Measurements from ENCODE around the gene MS4A5.
A peak's percentile ranks its signal among the peaks of the same experiment; 100 is the strongest.
"Not testable (repeated sequence)": the region's sequence is repeated elsewhere in the genome, so short reads cannot be mapped to it uniquely, and the experiment has no call there.

The MS4A5 gene

DNA sequence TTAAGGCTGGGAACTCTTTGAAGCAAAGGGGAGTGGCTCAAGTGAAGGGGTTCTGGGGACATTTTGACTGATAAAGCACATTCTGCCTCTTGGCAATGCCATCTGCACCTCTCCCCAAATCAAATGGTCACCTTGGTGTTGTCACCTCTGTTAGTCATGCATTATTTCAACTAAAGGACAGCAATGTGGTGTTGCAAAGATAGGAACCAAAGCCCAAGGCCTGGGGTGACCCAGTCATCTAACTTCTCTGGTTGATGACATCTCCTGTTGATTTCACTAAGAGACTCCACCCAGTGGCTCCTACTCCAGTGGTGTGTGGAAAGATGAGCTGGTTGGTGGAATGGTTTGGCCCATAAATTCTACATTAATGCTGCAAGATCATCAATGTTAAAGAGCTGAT lies 18.5 kb downstream of the MS4A5 start:
- H3K4me1 ChIP-seq (ENCODE audit: control insufficient read depth, low read length) = peaks cover 62% of the 10 kb centered on the region
- TF ChIP-seq EZH2phosphoT487 (IDR thresholded peaks at IDR 0.05; ENCODE audit: borderline replicate concordance, low read length) (no peak), CTCF (IDR thresholded peaks at IDR 0.05; ENCODE audit: low read depth, low read length, poor library complexity, severe bottlenecking) (no peak)
- H3K9me2 ChIP-seq (replicated peaks; ENCODE audit: control insufficient read depth, low read length) = no peaks in the 10 kb centered on the region

GRCh38 chr11:60451185-60451584 lies 21.8 kb downstream of the MS4A5 start:
- not testable (repeated sequence) for H3K4me2 ChIP-seq (ENCODE audit: low read length); H3K9me2 ChIP-seq (replicated peaks; ENCODE audit: control insufficient read depth, low read length); H3K27me3 ChIP-seq (ENCODE audit: control insufficient read depth, low read length); H3K4me3 ChIP-seq (ENCODE audit: low read length); H3K9me3 ChIP-seq (ENCODE audit: control insufficient read depth, insufficient read depth, low read length); H4K20me1 ChIP-seq (ENCODE audit: control insufficient read depth, insufficient read depth, low read depth, low read length); H3K27ac ChIP-seq (ENCODE audit: low read depth, low read length)
- H3K79me2 ChIP-seq (ENCODE audit: control insufficient read depth, low read length) = peaks cover 18% of the 10 kb centered on the region
- peaks cover 62% of the 10 kb centered on the region for H3K4me1 ChIP-seq (ENCODE audit: control insufficient read depth, low read length)
- H3F3A ChIP-seq (ENCODE audit: control insufficient read depth, insufficient read depth) = peaks cover 28% of the 10 kb centered on the region
- H3K36me3 ChIP-seq (ENCODE audit: control insufficient read depth, low read length) = peaks cover 23% of the 10 kb centered on the region

More for the DNA sequence above, 18.5 kb downstream of the MS4A5 start:
- no peaks in the 10 kb centered on the region for H3K27me3 ChIP-seq (ENCODE audit: control insufficient read depth, low read length)
- no peaks in the 10 kb centered on the region for H3K79me2 ChIP-seq (ENCODE audit: control insufficient read depth, low read length)
- H3K9me3 ChIP-seq (ENCODE audit: control insufficient read depth, insufficient read depth, low read length) = peaks cover 6% of the 10 kb centered on the region; the same call in 1 of the 2 replicates
- H3K36me3 ChIP-seq (ENCODE audit: control insufficient read depth, low read length) = no peaks in the 10 kb centered on the region
- H3K4me3 ChIP-seq (ENCODE audit: low read length) = no peak overlapping the region
- no peaks in the 10 kb centered on the region for H4K20me1 ChIP-seq (ENCODE audit: control insufficient read depth, insufficient read depth, low read depth, low read length)
- H3K27ac ChIP-seq (ENCODE audit: low read depth, low read length) = no peak overlapping the region
- no peak overlapping the region for H3K4me2 ChIP-seq (ENCODE audit: low read length)
- peaks cover 11% of the 10 kb centered on the region for H3F3A ChIP-seq (ENCODE audit: control insufficient read depth, insufficient read depth)

- Histone ChIP-seq H3K4me3 (ENCODE audit: low read length) (peak overlapping the region; percentile 81), H3K36me3 (ENCODE audit: control insufficient read depth, low read length) (peaks cover 53% of the 10 kb centered on the region), H3F3A (ENCODE audit: control insufficient read depth, insufficient read depth) (peaks cover 21% of the 10 kb centered on the region), H3K27me3 (ENCODE audit: control insufficient read depth, low read length) (no peaks in the 10 kb centered on the region), H3K79me2 (ENCODE audit: control insufficient read depth, low read length) (peaks cover 49% of the 10 kb centered on the region), H3K4me2 (ENCODE audit: low read length) (peak overlapping the region; percentile 93), H3K27ac (ENCODE audit: low read depth, low read length) (peak overlapping the region; percentile 98), H3K9me3 (ENCODE audit: control insufficient read depth, insufficient read depth, low read length) (peaks cover 4% of the 10 kb centered on the region; the same call in 1 of the 2 replicates), H3K4me1 (ENCODE audit: control insufficient read depth, low read length) (peaks cover 52% of the 10 kb centered on the region), H4K20me1 (ENCODE audit: control insufficient read depth, insufficient read depth, low read depth, low read length) (0 out of 2 replicates have a peak, but pooled peaks cover 3% of the 10 kb centered on the region), H3K9me2 (replicated peaks; ENCODE audit: control insufficient read depth, low read length) (no peaks in the 10 kb centered on the region)
- no peak for TF ChIP-seq EZH2phosphoT487 (IDR thresholded peaks at IDR 0.05; ENCODE audit: borderline replicate concordance, low read length)
- TF ChIP-seq CTCF (IDR thresholded peaks at IDR 0.05; ENCODE audit: low read depth, low read length, poor library complexity, severe bottlenecking) = no peak
These were observed 24.8 kb downstream of the MS4A5 start for GRCh38 chr11:60454212-60454611.

DNA sequence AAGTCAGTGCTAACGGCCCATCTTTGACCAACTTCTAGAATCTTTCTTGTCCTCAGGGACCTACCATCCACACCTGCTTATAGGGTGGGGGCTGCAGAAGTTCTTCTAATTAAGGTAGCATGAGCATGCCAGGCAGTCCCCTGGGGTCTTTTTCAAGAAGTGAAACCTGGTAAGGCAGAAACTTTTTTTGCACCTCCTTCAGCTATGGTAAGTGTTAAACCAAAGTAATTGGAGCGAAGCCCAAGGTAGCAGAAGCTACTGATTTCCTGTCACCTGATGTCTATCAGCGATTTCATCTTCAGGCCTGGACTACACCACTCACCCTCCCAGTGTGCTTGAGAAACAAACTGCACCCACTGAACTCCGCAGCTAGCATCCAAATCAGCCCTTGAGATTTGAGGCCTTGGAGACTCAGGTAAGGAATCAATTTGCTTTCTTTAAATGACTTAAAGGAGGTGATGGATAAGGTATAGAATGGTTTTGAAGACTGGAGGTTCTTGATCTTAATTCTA lies 26.2 kb downstream of the MS4A5 start, which contains the start of gene MS4A1:
TSS of gene MS4A1 (plus strand) at position 317 of the 512 bp plus-strand sequence. CDS start 6,528 bp downstream, outside the sequence.
- Histone ChIP-seq H3K4me1 (ENCODE audit: control insufficient read depth, low read length) (peaks cover 66% of the 10 kb centered on the region), H4K20me1 (ENCODE audit: control insufficient read depth, insufficient read depth, low read depth, low read length) (peaks cover 7% of the 10 kb centered on the region; the same call in 1 of the 2 replicates), H3K27me3 (ENCODE audit: control insufficient read depth, low read length) (no peaks in the 10 kb centered on the region), H3K9me3 (ENCODE audit: control insufficient read depth, insufficient read depth, low read length) (peaks cover 4% of the 10 kb centered on the region; the same call in 1 of the 2 replicates), H3K36me3 (ENCODE audit: control insufficient read depth, low read length) (peaks cover 67% of the 10 kb centered on the region), H3K79me2 (ENCODE audit: control insufficient read depth, low read length) (peaks cover 62% of the 10 kb centered on the region), H3K27ac (ENCODE audit: low read depth, low read length) (peak within 1 kb of the TSS; percentile 98), H3K9me2 (replicated peaks; ENCODE audit: control insufficient read depth, low read length) (no peaks in the 10 kb centered on the region), H3K4me2 (ENCODE audit: low read length) (peak within 1 kb of the TSS; percentile 93), H3F3A (ENCODE audit: control insufficient read depth, insufficient read depth) (peaks cover 21% of the 10 kb centered on the region), H3K4me3 (ENCODE audit: low read length) (peak within 1 kb of the TSS; percentile 81)
- TF ChIP-seq EZH2phosphoT487 (IDR thresholded peaks at IDR 0.05; ENCODE audit: borderline replicate concordance, low read length) (no peak), CTCF (IDR thresholded peaks at IDR 0.05; ENCODE audit: low read depth, low read length, poor library complexity, severe bottlenecking) (no peak)
